Measurements from ENCODE around the gene RFT1. TPM values are rescaled to one million over a fixed set of nuclear protein-coding genes. Genes with fewer than 3 reads are reported as not detected.

The RFT1 gene
- total RNA-seq, 1 experiment from 2014 or later, result 33.6 TPM

DNA sequence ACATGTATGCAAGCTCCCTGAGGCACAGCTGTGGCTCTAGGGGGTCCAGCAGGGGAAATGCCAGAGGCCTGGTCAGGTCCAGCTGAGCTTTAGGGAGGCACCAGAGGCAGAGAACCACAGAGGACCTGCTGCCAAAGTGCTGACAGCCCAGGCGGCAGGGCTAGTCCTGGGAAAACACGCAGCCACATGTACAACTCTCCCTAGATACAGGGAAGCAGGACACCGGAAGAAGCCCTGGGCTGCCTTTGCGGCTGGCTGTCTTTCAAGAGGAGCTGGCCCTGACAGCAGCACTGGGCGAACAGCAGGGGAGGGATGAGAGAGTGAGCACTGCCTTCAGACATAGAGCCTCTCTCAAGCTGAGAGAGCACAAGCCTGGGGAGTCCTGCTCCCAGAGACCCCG is 40.7 kb downstream of the RFT1 start:
- POLR2A ChIA-PET, result no interaction called here
- H3K4me2 ChIP-seq (ENCODE audit: low read length), result no peak overlapping the region

GRCh38 chr3:53085476-53085875 is 44.8 kb downstream of the RFT1 start:
- no peak for ATAC-seq
- no peak for DNase-seq (ENCODE audit: low read depth, low spot score)
- Histone ChIP-seq H3K9me2 (ENCODE audit: insufficient read depth) (no peaks in the 10 kb centered on the region), H3K27me3 (ENCODE audit: insufficient read depth, low read length) (no peaks in the 10 kb centered on the region), H4K20me1 (ENCODE audit: insufficient read depth) (no peaks in the 10 kb centered on the region), H3K36me3 (ENCODE audit: control insufficient read depth in 1 of 2, insufficient read depth in 2 of 2, low read length in 2 of 2) (peaks cover 0 to 3% of the 10 kb centered on the region in 2 experiments; a peak in 1 of 4 replicates), H3K9ac (ENCODE audit: low read length) (no peak overlapping the region), H3K4me1 (ENCODE audit: control insufficient read depth in 1 of 2, insufficient read depth in 2 of 2, low read length in 2 of 2) (peaks cover 0 to 13% of the 10 kb centered on the region in 2 experiments; a peak in 2 of 4 replicates), H3K9me3 (ENCODE audit: control insufficient read depth in 1 of 2, insufficient read depth in 1 of 2, low read depth in 1 of 2, low read length in 2 of 2) (no peaks in the 10 kb centered on the region), H3K4me2 (ENCODE audit: low read length) (no peak overlapping the region), H3K4me3 (replicated peaks in 1 of 2; ENCODE audit: low read depth in 1 of 2, low read length in 2 of 2) (no peak overlapping the region), H3K79me2 (ENCODE audit: insufficient read depth, low read length) (no peaks in the 10 kb centered on the region), H2AFZ (ENCODE audit: low read depth, low read length, poor library complexity, severe bottlenecking) (no peak overlapping the region), H3K27ac (ENCODE audit: low read depth, low read length) (no peak overlapping the region)
- BruUV-seq (replicated peaks), result no TSS peak
- ChIA-PET CTCF (no interaction called here), POLR2A (no interaction called here), RAD21 (ENCODE audit: low non-redundant PET in 1 of 2, low total read pairs in 2 of 2, uncharacterized antibody in 2 of 2, unreplicated experiment in 2 of 2) (no interaction called here)
- intact Hi-C loops (cut with micrococcal nuclease), result no loop called here
- TF ChIP-seq FOSL1 (IDR thresholded peaks at IDR 0.05; ENCODE audit: low read depth), result no peak
- TF ChIP-seq EZH2phosphoT487 (IDR thresholded peaks at IDR 0.05; ENCODE audit: borderline replicate concordance), result no peak
- TF ChIP-seq POLR2A (IDR thresholded peaks at IDR 0.05; ENCODE audit: borderline replicate concordance, extremely low read depth, insufficient read depth, insufficient read length), result no peak
- TF ChIP-seq TCF7L2 (IDR thresholded peaks at IDR 0.05; ENCODE audit: borderline replicate concordance, extremely low read depth, insufficient read depth, insufficient read length), result no peak
- no peak for TF ChIP-seq ELF1 (IDR thresholded peaks at IDR 0.05; ENCODE audit: borderline replicate concordance, low read depth)

More for the DNA sequence above, 40.7 kb downstream of the RFT1 start:
- RAD21 ChIA-PET (ENCODE audit: low non-redundant PET in 1 of 2, low total read pairs in 2 of 2, uncharacterized antibody in 2 of 2, unreplicated experiment in 2 of 2), result no interaction called here
- no peak for TF ChIP-seq FOSL1 (IDR thresholded peaks at IDR 0.05; ENCODE audit: low read depth)
- no peak for TF ChIP-seq ZNF274 (IDR thresholded peaks at IDR 0.05; ENCODE audit: low read depth, low read length)
- TF ChIP-seq SRF (IDR thresholded peaks at IDR 0.05; ENCODE audit: low read depth), result no peak
- no peak for TF ChIP-seq EZH2phosphoT487 (IDR thresholded peaks at IDR 0.05; ENCODE audit: borderline replicate concordance)
- TF ChIP-seq SIN3A (IDR thresholded peaks at IDR 0.05; ENCODE audit: low read depth), result no peak
- H4K20me1 ChIP-seq (ENCODE audit: insufficient read depth), result no peaks in the 10 kb centered on the region
- no peak overlapping the region for H3K9ac ChIP-seq (ENCODE audit: low read length)
- DNase-seq (ENCODE audit: low read depth, low spot score) (no peak), ATAC-seq (no peak)
- no peak overlapping the region for H3K27ac ChIP-seq (ENCODE audit: low read depth, low read length)
- H3K9me3 ChIP-seq (ENCODE audit: control insufficient read depth in 1 of 2, insufficient read depth in 1 of 2, low read depth in 1 of 2, low read length in 2 of 2), result no peaks in the 10 kb centered on the region
- H2AFZ ChIP-seq (ENCODE audit: low read depth, low read length, poor library complexity, severe bottlenecking), result no peak overlapping the region
- no TSS peak for BruUV-seq (replicated peaks)
- H3K36me3 ChIP-seq (ENCODE audit: control insufficient read depth in 1 of 2, insufficient read depth in 2 of 2, low read length in 2 of 2), result peaks cover 0 to 13% of the 10 kb centered on the region in 2 experiments; a peak in 2 of 4 replicates
- peaks cover 0 to 5% of the 10 kb centered on the region in 2 experiments; a peak in 2 of 4 replicates for H3K4me1 ChIP-seq (ENCODE audit: control insufficient read depth in 1 of 2, insufficient read depth in 2 of 2, low read length in 2 of 2)
- no peaks in the 10 kb centered on the region for H3K79me2 ChIP-seq (ENCODE audit: insufficient read depth, low read length)
- intact Hi-C loops (cut with micrococcal nuclease), result no loop called here
- CTCF ChIA-PET, result no interaction called here
- no peaks in the 10 kb centered on the region for H3K27me3 ChIP-seq (ENCODE audit: insufficient read depth, low read length)
- H3K4me3 ChIP-seq (replicated peaks in 1 of 2; ENCODE audit: low read depth in 1 of 2, low read length in 2 of 2), result no peak overlapping the region
- H3K9me2 ChIP-seq (ENCODE audit: insufficient read depth), result no peaks in the 10 kb centered on the region
